Endothelial cell of umbilical vein (primary cell): ENCODE measurements around the gene PRKAG1.

Experiments
- CTCF ChIP-seq, 2 donors: IDR thresholded peaks; 1 replicate in 1 of 2; 2 replicates in 1 of 2; pipeline ENCODE4 v1.5.1; 2011; ENCODE audit warnings: low read length in 2 of 2, mild to moderate bottlenecking in 2 of 2, moderate library complexity in 2 of 2, control low read depth in 1 of 2, inconsistent platforms in 1 of 2, low read depth in 1 of 2; ENCODE audit not compliant: insufficient read depth in 1 of 2; ENCODE audit errors: extremely low read depth in 1 of 2
- POLR2A ChIP-seq: IDR thresholded peaks from 2 replicates; pipeline ENCODE4 v1.6.1; 2012; ENCODE audit warnings: low read depth, mild to moderate bottlenecking, control low read depth, low read length
- POLR2AphosphoS5 ChIP-seq: IDR thresholded peaks from 2 replicates; pipeline ENCODE4 v1.6.1; 2012; ENCODE audit warnings: low read depth, mild to moderate bottlenecking, control low read depth, low read length, moderate library complexity; ENCODE audit not compliant: insufficient read depth

GRCh38 chr12:48973531-48973930 lies 45.0 kb downstream of the PRKAG1 start:
- TF ChIP-seq POLR2A (no peak), CTCF (IDR thresholded peaks at IDR 0.05; ENCODE audit: extremely low read depth in 1 of 2, insufficient read depth in 1 of 2, low read depth in 1 of 2, low read length in 2 of 2) (no peak), POLR2AphosphoS5 (no peak)
